ENCODE results near the gene SRPK1. TPM values are rescaled to one million over a fixed set of nuclear protein-coding genes. Genes with fewer than 3 reads are reported as not detected.

SRPK1 gene
- total and polyA plus RNA-seq, 2 of the 13 experiments (the other 11 are each of a cell fraction or from before 2014, with no cell fraction given) = 56.4 to 142 TPM

DNA sequence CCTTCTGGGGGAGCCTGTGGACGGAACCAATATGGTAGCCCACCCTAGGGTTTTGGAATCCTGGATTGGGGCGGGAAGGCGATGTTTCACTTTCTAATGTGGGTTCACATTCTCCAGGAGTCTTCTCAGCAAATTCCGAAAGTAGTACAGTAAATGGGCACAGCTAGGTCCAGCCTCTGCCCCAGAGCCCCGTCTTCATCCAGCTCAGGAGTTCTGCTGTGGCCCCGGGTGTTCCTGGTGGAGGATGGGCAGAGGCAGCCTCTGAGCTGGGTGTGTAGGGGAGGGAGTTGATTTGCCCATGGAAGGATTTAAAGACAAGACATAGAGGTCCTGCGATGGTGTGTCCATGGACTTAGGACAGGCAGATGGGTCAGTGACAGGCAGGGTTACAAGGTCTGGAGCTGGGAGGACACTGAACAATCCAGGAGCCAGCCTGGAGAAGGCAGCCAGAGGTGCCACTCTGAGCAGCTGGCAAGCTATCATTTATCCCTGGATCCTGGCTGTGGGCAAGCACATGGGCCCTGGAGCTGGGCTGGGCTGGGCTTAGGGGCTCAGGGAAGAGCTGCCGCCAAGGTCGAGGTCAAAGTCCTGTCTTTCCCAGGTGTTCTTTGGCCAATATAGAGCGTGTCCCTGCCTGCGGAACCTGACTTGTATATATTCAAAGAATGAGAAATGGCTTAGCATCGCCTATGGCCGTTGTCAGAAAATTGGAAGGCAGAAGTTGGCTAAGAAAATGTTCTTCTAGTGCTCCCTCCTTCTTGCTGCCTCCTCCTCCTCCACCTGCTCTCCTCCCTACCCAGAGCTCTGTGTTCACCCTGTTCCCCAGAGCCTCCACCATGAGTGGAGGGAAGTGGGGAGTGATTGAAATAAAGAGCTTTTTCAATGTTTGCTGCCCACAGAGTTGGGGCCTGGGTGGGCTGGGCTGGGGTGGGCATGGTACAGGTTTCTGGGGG, 133.4 kb downstream of the SRPK1 start:
- Histone ChIP-seq H3K79me2 (ENCODE audit: insufficient read depth, low read length) (no peaks in the 10 kb centered on the region), H3K4me1 (ENCODE audit: insufficient read depth, low read length) (peaks cover 18% of the 10 kb centered on the region), H3K27me3 (ENCODE audit: control insufficient read depth in 1 of 2, insufficient read depth in 2 of 2, low read length in 2 of 2) (peaks cover under 1 to 18% of the 10 kb centered on the region in 2 experiments; a peak in 3 of 5 replicates), H2AFZ (ENCODE audit: low read length) (no peak overlapping the region), H3K36me3 (replicated peaks in 1 of 2; ENCODE audit: control insufficient read depth in 1 of 2, insufficient read depth in 2 of 2, low read length in 2 of 2) (no peaks in the 10 kb centered on the region), H3K4me3 (replicated peaks in 1 of 3; ENCODE audit: insufficient read depth in 1 of 3, low read depth in 2 of 3, low read length in 3 of 3) (no peak overlapping the region; a peak in 1 of 6 replicates), H4K20me1 (ENCODE audit: insufficient read depth, low read length) (no peaks in the 10 kb centered on the region), H3K27ac (ENCODE audit: extremely low read length, insufficient read depth, low read length) (no peak overlapping the region), H3K9ac (ENCODE audit: insufficient read depth, low read depth, low read length) (no peak overlapping the region), H3K9me3 (ENCODE audit: low read length) (no peaks in the 10 kb centered on the region), H3K4me2 (ENCODE audit: low read depth, low read length) (peak overlapping the region; percentile 18; the same call in 1 of the 2 replicates)
- BruUV-seq (replicated peaks) = no TSS peak
- FAIRE-seq (no peak), DNase-seq (ENCODE audit: low spot score) (peak; percentile 36), ATAC-seq (peak; percentile 82)
- CTCF ChIA-PET (ENCODE audit: low intra/inter-chr PET ratio, low total read pairs) = no interaction called here
- POLR2A ChIA-PET = no interaction called here
- 31% methylated on average over 13 of the region's 13 CpGs for WGBS (ENCODE audit: low lambda C conversion rate)
- intact Hi-C loops (cut with micrococcal nuclease; ENCODE audit: unreplicated experiment) = no loop called here
- in situ Hi-C loops (cut with HindIII; ENCODE audit: extremely low pct_ligation_motif_present, low pct_unique_long_range_greater_than_20kb) = no loop called here
- TF ChIP-seq MEIS1 (CRISPR knock-in tag; IDR thresholded peaks at IDR 0.05; ENCODE audit: borderline replicate concordance) (0 out of 2 replicates have a peak, but pooled peaks have one; percentile 56), ZSCAN30 (CRISPR knock-in tag; IDR thresholded peaks at IDR 0.05) (no peak), HMG20A (CRISPR knock-in tag; IDR thresholded peaks at IDR 0.05; ENCODE audit: borderline replicate concordance) (no peak), REL (CRISPR knock-in tag; conservative IDR thresholded peaks at IDR 0.05) (no peak), ZNF180 (CRISPR knock-in tag; IDR thresholded peaks at IDR 0.05; ENCODE audit: borderline replicate concordance, low read depth) (no peak), PPARG (CRISPR knock-in tag; conservative IDR thresholded peaks at IDR 0.05) (no peak), ZNF781 (CRISPR knock-in tag; IDR thresholded peaks at IDR 0.05; ENCODE audit: borderline replicate concordance, not compliant biosample characterization) (no peak), RXRB (CRISPR knock-in tag; IDR thresholded peaks at IDR 0.05; ENCODE audit: borderline replicate concordance) (no peak)
- TF ChIP-seq, protein P1, sequence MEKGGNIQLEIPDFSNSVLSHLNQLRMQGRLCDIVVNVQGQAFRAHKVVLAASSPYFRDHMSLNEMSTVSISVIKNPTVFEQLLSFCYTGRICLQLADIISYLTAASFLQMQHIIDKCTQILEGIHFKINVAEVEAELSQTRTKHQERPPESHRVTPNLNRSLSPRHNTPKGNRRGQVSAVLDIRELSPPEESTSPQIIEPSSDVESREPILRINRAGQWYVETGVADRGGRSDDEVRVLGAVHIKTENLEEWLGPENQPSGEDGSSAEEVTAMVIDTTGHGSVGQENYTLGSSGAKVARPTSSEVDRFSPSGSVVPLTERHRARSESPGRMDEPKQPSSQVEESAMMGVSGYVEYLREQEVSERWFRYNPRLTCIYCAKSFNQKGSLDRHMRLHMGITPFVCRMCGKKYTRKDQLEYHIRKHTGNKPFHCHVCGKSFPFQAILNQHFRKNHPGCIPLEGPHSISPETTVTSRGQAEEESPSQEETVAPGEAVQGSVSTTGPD (CRISPR knock-in tag; IDR thresholded peaks at IDR 0.05) = no peak
- TF ChIP-seq, protein P2, sequence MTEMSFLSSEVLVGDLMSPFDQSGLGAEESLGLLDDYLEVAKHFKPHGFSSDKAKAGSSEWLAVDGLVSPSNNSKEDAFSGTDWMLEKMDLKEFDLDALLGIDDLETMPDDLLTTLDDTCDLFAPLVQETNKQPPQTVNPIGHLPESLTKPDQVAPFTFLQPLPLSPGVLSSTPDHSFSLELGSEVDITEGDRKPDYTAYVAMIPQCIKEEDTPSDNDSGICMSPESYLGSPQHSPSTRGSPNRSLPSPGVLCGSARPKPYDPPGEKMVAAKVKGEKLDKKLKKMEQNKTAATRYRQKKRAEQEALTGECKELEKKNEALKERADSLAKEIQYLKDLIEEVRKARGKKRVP (CRISPR knock-in tag; IDR thresholded peaks at IDR 0.05) = no peak
- TF ChIP-seq, protein P3, sequence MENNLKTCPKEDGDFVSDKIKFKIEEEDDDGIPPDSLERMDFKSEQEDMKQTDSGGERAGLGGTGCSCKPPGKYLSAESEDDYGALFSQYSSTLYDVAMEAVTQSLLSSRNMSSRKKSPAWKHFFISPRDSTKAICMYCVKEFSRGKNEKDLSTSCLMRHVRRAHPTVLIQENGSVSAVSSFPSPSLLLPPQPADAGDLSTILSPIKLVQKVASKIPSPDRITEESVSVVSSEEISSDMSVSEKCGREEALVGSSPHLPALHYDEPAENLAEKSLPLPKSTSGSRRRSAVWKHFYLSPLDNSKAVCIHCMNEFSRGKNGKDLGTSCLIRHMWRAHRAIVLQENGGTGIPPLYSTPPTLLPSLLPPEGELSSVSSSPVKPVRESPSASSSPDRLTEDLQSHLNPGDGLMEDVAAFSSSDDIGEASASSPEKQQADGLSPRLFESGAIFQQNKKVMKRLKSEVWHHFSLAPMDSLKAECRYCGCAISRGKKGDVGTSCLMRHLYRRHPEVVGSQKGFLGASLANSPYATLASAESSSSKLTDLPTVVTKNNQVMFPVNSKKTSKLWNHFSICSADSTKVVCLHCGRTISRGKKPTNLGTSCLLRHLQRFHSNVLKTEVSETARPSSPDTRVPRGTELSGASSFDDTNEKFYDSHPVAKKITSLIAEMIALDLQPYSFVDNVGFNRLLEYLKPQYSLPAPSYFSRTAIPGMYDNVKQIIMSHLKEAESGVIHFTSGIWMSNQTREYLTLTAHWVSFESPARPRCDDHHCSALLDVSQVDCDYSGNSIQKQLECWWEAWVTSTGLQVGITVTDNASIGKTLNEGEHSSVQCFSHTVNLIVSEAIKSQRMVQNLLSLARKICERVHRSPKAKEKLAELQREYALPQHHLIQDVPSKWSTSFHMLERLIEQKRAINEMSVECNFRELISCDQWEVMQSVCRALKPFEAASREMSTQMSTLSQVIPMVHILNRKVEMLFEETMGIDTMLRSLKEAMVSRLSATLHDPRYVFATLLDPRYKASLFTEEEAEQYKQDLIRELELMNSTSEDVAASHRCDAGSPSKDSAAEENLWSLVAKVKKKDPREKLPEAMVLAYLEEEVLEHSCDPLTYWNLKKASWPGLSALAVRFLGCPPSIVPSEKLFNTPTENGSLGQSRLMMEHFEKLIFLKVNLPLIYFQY (CRISPR knock-in tag; IDR thresholded peaks at IDR 0.05; ENCODE audit: borderline replicate concordance) = no peak
- TF ChIP-seq, protein P4, sequence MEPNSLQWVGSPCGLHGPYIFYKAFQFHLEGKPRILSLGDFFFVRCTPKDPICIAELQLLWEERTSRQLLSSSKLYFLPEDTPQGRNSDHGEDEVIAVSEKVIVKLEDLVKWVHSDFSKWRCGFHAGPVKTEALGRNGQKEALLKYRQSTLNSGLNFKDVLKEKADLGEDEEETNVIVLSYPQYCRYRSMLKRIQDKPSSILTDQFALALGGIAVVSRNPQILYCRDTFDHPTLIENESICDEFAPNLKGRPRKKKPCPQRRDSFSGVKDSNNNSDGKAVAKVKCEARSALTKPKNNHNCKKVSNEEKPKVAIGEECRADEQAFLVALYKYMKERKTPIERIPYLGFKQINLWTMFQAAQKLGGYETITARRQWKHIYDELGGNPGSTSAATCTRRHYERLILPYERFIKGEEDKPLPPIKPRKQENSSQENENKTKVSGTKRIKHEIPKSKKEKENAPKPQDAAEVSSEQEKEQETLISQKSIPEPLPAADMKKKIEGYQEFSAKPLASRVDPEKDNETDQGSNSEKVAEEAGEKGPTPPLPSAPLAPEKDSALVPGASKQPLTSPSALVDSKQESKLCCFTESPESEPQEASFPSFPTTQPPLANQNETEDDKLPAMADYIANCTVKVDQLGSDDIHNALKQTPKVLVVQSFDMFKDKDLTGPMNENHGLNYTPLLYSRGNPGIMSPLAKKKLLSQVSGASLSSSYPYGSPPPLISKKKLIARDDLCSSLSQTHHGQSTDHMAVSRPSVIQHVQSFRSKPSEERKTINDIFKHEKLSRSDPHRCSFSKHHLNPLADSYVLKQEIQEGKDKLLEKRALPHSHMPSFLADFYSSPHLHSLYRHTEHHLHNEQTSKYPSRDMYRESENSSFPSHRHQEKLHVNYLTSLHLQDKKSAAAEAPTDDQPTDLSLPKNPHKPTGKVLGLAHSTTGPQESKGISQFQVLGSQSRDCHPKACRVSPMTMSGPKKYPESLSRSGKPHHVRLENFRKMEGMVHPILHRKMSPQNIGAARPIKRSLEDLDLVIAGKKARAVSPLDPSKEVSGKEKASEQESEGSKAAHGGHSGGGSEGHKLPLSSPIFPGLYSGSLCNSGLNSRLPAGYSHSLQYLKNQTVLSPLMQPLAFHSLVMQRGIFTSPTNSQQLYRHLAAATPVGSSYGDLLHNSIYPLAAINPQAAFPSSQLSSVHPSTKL (CRISPR knock-in tag; IDR thresholded peaks at IDR 0.05) = peak; percentile 49

Data from HepG2 (cell line).